ENCODE results near the gene MYB. TPM values are rescaled to one million over a fixed set of nuclear protein-coding genes. Genes with fewer than 3 reads are reported as not detected.

The MYB gene
- polyA plus RNA-seq, 1 experiment: 0.06 TPM

DNA sequence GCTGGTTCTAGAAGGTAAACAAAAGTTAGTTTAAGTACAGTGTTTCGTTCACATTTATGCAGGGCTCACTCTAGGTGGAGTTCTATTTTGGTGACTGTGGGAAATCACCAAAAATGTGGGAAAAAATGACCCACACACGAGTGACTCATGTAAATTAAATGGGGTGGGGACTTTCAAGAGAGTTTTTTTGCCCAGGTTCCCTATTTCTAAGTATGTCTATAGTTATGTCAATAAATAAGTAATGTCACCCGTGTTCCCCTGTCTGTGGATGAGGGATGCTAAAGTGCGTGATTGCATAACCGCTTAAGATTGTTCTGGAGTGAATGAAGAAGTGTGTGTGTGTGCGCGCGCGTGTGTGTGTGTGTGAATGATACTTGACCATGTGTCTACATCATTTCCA, 69.1 kb downstream of the MYB start:
- H3K27me3 ChIP-seq (ENCODE audit: control insufficient read depth, insufficient read depth, low read length): no peaks in the 10 kb centered on the region
- ChIA-PET POLR2A (no interaction called here), CTCF (no interaction called here)
- no peak overlapping the region for H3K4me3 ChIP-seq (ENCODE audit: low read depth, low read length)
- TF ChIP-seq CTCF (IDR thresholded peaks at IDR 0.05; ENCODE audit: insufficient read depth, low read depth, low read length): no peak
- DNase-seq (ENCODE audit: low read depth): no peak
- H3K36me3 ChIP-seq (ENCODE audit: control insufficient read depth, insufficient read depth, low read length): no peaks in the 10 kb centered on the region

DNA sequence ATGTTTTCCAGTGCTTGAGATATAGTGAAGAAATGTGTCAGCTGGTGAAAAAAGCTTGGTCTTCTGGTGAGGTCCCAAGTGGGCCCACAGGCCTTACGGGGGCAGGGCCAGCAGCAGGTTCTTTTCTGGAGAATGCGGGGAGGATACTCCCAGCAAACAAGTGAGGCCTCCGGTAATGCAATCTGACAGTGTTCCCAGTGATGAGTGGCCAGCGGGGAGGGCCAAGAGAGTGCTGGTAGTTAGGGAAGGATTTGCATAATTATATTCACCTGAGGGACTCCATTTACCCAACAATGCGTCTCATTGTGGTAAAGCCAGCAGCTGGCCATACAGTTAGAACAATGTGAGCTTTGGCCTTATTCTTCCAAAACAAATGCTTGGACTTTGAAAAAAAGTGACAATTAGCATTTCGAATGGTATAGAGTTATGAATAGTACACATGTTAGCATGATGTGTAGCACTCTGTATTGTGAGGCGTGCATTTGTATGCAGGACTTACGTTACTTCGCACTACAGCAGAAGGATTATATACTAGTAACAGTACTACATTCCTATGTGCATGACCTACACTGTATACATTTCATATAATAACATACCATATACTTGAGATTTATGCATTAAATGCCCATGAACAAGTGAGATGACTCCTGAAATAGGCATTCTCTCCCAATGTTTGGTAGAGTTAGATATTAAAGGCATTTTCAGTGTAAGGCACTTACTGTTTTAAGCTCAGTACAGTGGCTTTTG, 69.8 kb downstream of the MYB start:
- POLR2A ChIA-PET: no interaction called here
- CTCF ChIA-PET: no interaction called here
- no peaks in the 10 kb centered on the region for H3K36me3 ChIP-seq (ENCODE audit: control insufficient read depth, insufficient read depth, low read length)
- no peak overlapping the region for H3K4me3 ChIP-seq (ENCODE audit: low read depth, low read length)
- no peak for DNase-seq (ENCODE audit: low read depth)
- no peaks in the 10 kb centered on the region for H3K27me3 ChIP-seq (ENCODE audit: control insufficient read depth, insufficient read depth, low read length)
- TF ChIP-seq CTCF (IDR thresholded peaks at IDR 0.05; ENCODE audit: insufficient read depth, low read depth, low read length): no peak

DNA sequence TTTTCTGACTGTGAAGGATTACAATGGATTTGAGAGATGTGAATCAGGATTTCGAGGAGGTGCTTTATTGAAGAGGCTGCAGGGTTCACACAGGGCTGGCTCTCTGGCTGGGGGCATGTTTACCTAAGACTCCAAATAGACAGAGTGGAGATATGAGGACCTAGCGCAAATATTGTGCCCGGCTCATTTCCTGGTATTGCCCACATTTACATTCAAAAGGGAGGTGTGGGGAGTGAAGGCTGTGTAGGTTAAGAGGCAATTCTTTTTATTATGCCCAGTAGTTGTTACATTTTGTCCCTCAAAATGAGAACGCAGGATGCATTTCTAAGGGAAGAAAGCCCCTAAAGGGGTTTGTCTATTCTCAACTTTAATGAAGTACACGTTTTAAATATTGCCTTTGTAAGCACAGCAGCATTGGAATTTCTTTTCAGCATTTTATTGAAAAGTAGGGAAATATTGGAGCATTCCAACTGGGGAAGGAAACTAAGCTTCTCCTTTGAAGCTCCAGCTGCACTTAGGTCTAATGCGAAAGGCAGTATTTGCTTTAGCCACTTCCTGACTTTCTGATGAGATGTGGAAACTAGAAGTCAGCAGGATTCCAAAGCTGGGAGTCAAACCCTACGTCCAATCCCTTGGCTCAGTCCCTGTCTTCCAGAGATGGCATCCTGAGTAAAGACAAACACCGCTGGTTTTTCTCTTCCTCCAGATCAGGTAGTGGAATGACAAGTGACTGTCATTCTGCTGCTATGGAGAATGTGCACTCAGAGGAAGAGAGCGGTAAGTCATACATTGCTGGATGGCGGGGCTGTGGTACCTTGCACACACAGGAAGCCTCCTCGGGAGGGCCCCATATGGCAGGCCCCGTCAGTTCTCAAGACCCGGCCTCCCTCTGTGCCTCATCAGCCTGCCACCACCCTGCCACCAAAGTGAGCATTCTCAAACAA, 70.7 kb downstream of the MYB start:
- ChIA-PET CTCF (no interaction called here), POLR2A (no interaction called here)
- no peak overlapping the region for H3K4me3 ChIP-seq (ENCODE audit: low read depth, low read length)
- H3K36me3 ChIP-seq (ENCODE audit: control insufficient read depth, insufficient read depth, low read length): no peaks in the 10 kb centered on the region
- TF ChIP-seq CTCF (IDR thresholded peaks at IDR 0.05; ENCODE audit: insufficient read depth, low read depth, low read length): no peak
- no peak for DNase-seq (ENCODE audit: low read depth)
- no peaks in the 10 kb centered on the region for H3K27me3 ChIP-seq (ENCODE audit: control insufficient read depth, insufficient read depth, low read length)

GRCh38 chr6:135254471-135254870, 73.4 kb downstream of the MYB start:
- TF ChIP-seq CTCF (IDR thresholded peaks at IDR 0.05; ENCODE audit: insufficient read depth, low read depth, low read length): no peak
- Histone ChIP-seq H3K36me3 (ENCODE audit: control insufficient read depth, insufficient read depth, low read length) (no peaks in the 10 kb centered on the region), H3K27me3 (ENCODE audit: control insufficient read depth, insufficient read depth, low read length) (no peaks in the 10 kb centered on the region), H3K4me3 (ENCODE audit: low read depth, low read length) (no peak overlapping the region)
- CTCF ChIA-PET: no interaction called here
- no peak for DNase-seq (ENCODE audit: low read depth)
- POLR2A ChIA-PET: no interaction called here

- TF ChIP-seq CTCF (IDR thresholded peaks at IDR 0.05; ENCODE audit: insufficient read depth, low read depth, low read length): no peak
- Histone ChIP-seq H3K27me3 (ENCODE audit: control insufficient read depth, insufficient read depth, low read length) (no peaks in the 10 kb centered on the region), H3K4me3 (ENCODE audit: low read depth, low read length) (no peak overlapping the region), H3K36me3 (ENCODE audit: control insufficient read depth, insufficient read depth, low read length) (no peaks in the 10 kb centered on the region)
- POLR2A ChIA-PET: no interaction called here
- CTCF ChIA-PET: interaction anchor here (1.0 to 1.2 kb wide), 2 partner anchors 9 to 13 kb away, joined by 3 read pairs; no protein-coding TSS in a partner anchor
- DNase-seq (ENCODE audit: low read depth): no peak
Observed at GRCh38 chr6:135256866-135257265, 75.8 kb downstream of the MYB start.

All from BJ (cell line).